Karpas-422 (cell line): ENCODE measurements around the gene PNPLA8. TPM values are rescaled to one million over a fixed set of nuclear protein-coding genes. Genes with fewer than 3 reads are reported as not detected.

ENCODE experiments used
- DNase-seq: peaks from one replicate; pipeline ENCODE4 v3.0.0-alpha.2; 2015
- H2AFZ ChIP-seq: fragments of 200-600 bp; sonication (generic); 2 replicates; pipeline ENCODE4 v1.6.1; 2014; ENCODE audit warnings: antibody characterized with exemption, low read length, mixed read lengths
- H3K27ac ChIP-seq: fragments of 200-600 bp; sonication (generic); 2 replicates; pipeline ENCODE4 v1.5.1; 2014; ENCODE audit warnings: mild to moderate bottlenecking, low read length, moderate library complexity
- H3K27me3 ChIP-seq: fragments of 200-600 bp; sonication (generic); 2 replicates; pipeline ENCODE4 v1.6.1; 2014; ENCODE audit warnings: low read length, mixed read lengths
- H3K36me3 ChIP-seq: fragments of 200-600 bp; sonication (generic); 2 replicates; pipeline ENCODE4 v1.6.1; 2014; ENCODE audit warnings: low read length, mixed read lengths; ENCODE audit not compliant: insufficient read depth
- H3K4me1 ChIP-seq: fragments of 200-600 bp; sonication (generic); 2 replicates; pipeline ENCODE4 v1.6.1; 2014; ENCODE audit warnings: mild to moderate bottlenecking, low read length, mixed read lengths
- H3K4me2 ChIP-seq: fragments of 200-600 bp; sonication (generic); 2 replicates; pipeline ENCODE4 v1.6.1; 2014; ENCODE audit warnings: low read length, low read depth, mild to moderate bottlenecking; ENCODE audit not compliant: poor library complexity, severe bottlenecking
- H3K4me3 ChIP-seq: fragments of 200-600 bp; sonication (generic); 2 replicates; pipeline ENCODE4 v1.5.1; 2014; ENCODE audit warnings: mild to moderate bottlenecking, antibody characterized with exemption, low read length, mixed read lengths
- H3K79me2 ChIP-seq: fragments of 200-600 bp; sonication (generic); 2 replicates; pipeline ENCODE4 v1.6.1; 2014; ENCODE audit warnings: mild to moderate bottlenecking, low read length, mixed read lengths
- H3K9ac ChIP-seq: fragments of 200-600 bp; sonication (generic); 2 replicates; pipeline ENCODE4 v1.6.0; 2014; ENCODE audit warnings: low read length
- H3K9me2 ChIP-seq: fragments of 200-600 bp; sonication (generic), shearing (Covaris generic); replicated peaks from 2 replicates; pipeline ENCODE4 v1.6.0; 2014; ENCODE audit warnings: mild to moderate bottlenecking, low read length, moderate library complexity; ENCODE audit not compliant: insufficient read depth
- H3K9me3 ChIP-seq: fragments of 300-700, 200-600 bp; sonication (generic); 2 replicates; pipeline ENCODE4 v1.6.1; 2014; ENCODE audit warnings: low read length, mixed read lengths
- H4K20me1 ChIP-seq: fragments of 200-600 bp; sonication (generic); 2 replicates; pipeline ENCODE4 v1.6.1; 2014; ENCODE audit warnings: mild to moderate bottlenecking, antibody characterized with exemption, low read length, low read depth; ENCODE audit not compliant: insufficient read depth
- total RNA-seq: library from RNA; depleted of rRNA; stranded (reverse); fragments of >200 nt; shearing (Covaris generic); gene quantifications from 2 replicates; pipeline ENCODE4 v1.2.3, GENCODE V29; 2014; ENCODE audit warnings: low replicate concordance

The PNPLA8 gene
- total RNA-seq, 1 experiment from 2014 or later: 41.0 TPM

- no peaks in the 10 kb centered on the region for H3K36me3 ChIP-seq
- H3K27me3 ChIP-seq: no peaks in the 10 kb centered on the region
- no peak overlapping the region for H3K4me3 ChIP-seq
- no peaks in the 10 kb centered on the region for H3K9me3 ChIP-seq
- H4K20me1 ChIP-seq: no peaks in the 10 kb centered on the region
- no peak overlapping the region for H3K9ac ChIP-seq
- no peaks in the 10 kb centered on the region for H3K9me2 ChIP-seq
- no peak overlapping the region for H2AFZ ChIP-seq
- no peak for DNase-seq
- no peaks in the 10 kb centered on the region for H3K79me2 ChIP-seq
- peak overlapping the region; percentile 67 for H3K4me2 ChIP-seq
- no peak overlapping the region for H3K27ac ChIP-seq
- H3K4me1 ChIP-seq: peaks cover 16% of the 10 kb centered on the region
These were observed 71.6 kb downstream of the PNPLA8 start for GRCh38 chr7:108454317-108454673.

DNA sequence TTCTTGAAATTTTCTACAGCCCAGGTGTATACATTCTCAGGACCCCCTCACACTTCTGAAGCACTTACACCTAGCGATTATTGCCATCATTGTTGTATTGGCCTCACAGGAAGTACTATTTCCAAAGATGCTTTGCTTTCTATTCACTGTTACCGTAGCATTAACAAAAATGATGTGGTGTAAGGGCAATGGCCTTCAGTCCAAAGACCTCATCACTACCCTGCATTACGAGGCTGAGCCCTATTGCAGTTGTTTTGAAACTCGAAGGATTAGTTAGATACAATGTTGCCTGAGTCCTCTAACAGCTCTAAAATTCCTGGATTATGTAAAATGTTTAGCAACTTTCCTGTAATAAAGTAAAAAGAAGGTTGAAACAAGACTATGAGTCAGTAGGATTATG is 72.6 kb downstream of the PNPLA8 start:
- H3K9me3 ChIP-seq: no peaks in the 10 kb centered on the region

GRCh38 chr7:108452707-108453106 is 73.2 kb downstream of the PNPLA8 start:
- Histone ChIP-seq H3K9me2 (no peaks in the 10 kb centered on the region), H4K20me1 (no peaks in the 10 kb centered on the region), H3K9ac (no peak overlapping the region), H2AFZ (no peak overlapping the region), H3K9me3 (no peaks in the 10 kb centered on the region), H3K4me2 (no peak overlapping the region), H3K27ac (no peak overlapping the region), H3K4me3 (no peak overlapping the region), H3K36me3 (no peaks in the 10 kb centered on the region), H3K4me1 (peaks cover 16% of the 10 kb centered on the region), H3K27me3 (no peaks in the 10 kb centered on the region), H3K79me2 (no peaks in the 10 kb centered on the region)
- DNase-seq: peak; percentile 71

More for the DNA sequence above, 72.6 kb downstream of the PNPLA8 start:
- Histone ChIP-seq H3K9me2 (no peaks in the 10 kb centered on the region), H3K27me3 (no peaks in the 10 kb centered on the region), H3K4me1 (peaks cover 16% of the 10 kb centered on the region), H2AFZ (no peak overlapping the region), H3K36me3 (no peaks in the 10 kb centered on the region), H3K9ac (no peak overlapping the region), H3K4me2 (no peak overlapping the region), H4K20me1 (no peaks in the 10 kb centered on the region), H3K79me2 (no peaks in the 10 kb centered on the region), H3K27ac (no peak overlapping the region), H3K4me3 (no peak overlapping the region)
- no peak for DNase-seq

DNA sequence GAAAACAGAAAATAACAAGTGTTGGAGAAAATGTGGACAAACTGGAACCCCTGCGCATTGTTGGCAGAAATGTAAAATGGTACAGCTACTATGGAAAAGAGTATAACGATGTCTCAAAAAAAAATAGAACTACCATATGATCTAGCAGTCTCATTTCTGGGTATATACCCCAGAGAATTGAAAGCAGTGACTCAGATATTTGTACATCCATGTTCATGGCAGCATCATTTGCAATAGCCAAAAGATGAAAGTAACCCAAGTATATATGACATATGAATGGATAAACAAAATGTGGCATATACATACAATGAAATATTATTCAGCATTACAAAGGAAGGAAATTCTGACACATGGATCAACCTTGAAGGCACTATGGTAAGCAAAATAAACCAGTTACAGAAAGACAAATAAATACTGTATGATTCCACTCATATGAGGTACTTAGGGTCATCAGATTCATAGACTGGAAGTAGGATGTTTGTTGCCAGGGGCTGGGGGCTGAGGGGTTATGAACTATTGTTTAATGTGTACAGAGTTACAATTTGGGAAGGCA is 74.6 kb downstream of the PNPLA8 start:
- no peaks in the 10 kb centered on the region for H4K20me1 ChIP-seq
- no peaks in the 10 kb centered on the region for H3K27me3 ChIP-seq
- no peak overlapping the region for H3K4me2 ChIP-seq
- H3K9me3 ChIP-seq: no peaks in the 10 kb centered on the region
- H3K36me3 ChIP-seq: no peaks in the 10 kb centered on the region
- H3K4me3 ChIP-seq: no peak overlapping the region
- no peak overlapping the region for H3K9ac ChIP-seq
- no peak overlapping the region for H3K27ac ChIP-seq
- no peaks in the 10 kb centered on the region for H3K9me2 ChIP-seq
- H3K4me1 ChIP-seq: peaks cover 16% of the 10 kb centered on the region
- H2AFZ ChIP-seq: no peak overlapping the region
- no peaks in the 10 kb centered on the region for H3K79me2 ChIP-seq
- no peak for DNase-seq

GRCh38 chr7:108450160-108450559 is 75.8 kb downstream of the PNPLA8 start:
- no peaks in the 10 kb centered on the region for H3K79me2 ChIP-seq
- H3K27me3 ChIP-seq: no peaks in the 10 kb centered on the region
- no peaks in the 10 kb centered on the region for H4K20me1 ChIP-seq
- no peaks in the 10 kb centered on the region for H3K36me3 ChIP-seq
- no peaks in the 10 kb centered on the region for H3K9me2 ChIP-seq
- H3K4me1 ChIP-seq: peaks cover 6% of the 10 kb centered on the region
- DNase-seq: no peak
- H3K27ac ChIP-seq: no peak overlapping the region
- H3K4me3 ChIP-seq: no peak overlapping the region
- H3K9ac ChIP-seq: no peak overlapping the region
- no peak overlapping the region for H2AFZ ChIP-seq
- no peak overlapping the region for H3K4me2 ChIP-seq
- H3K9me3 ChIP-seq: no peaks in the 10 kb centered on the region

- Histone ChIP-seq H3K27ac (no peak overlapping the region), H3K36me3 (no peaks in the 10 kb centered on the region), H2AFZ (no peak overlapping the region), H3K4me3 (no peak overlapping the region), H3K79me2 (no peaks in the 10 kb centered on the region), H3K4me2 (no peak overlapping the region), H3K4me1 (no peaks in the 10 kb centered on the region; the same call in 1 of the 2 replicates), H4K20me1 (no peaks in the 10 kb centered on the region), H3K9me3 (no peaks in the 10 kb centered on the region), H3K27me3 (no peaks in the 10 kb centered on the region), H3K9ac (no peak overlapping the region), H3K9me2 (no peaks in the 10 kb centered on the region)
- DNase-seq: no peak
These were observed 76.4 kb downstream of the PNPLA8 start for GRCh38 chr7:108449521-108449920.

GRCh38 chr7:108448584-108449505 is 77.1 kb downstream of the PNPLA8 start:
- no peaks in the 10 kb centered on the region for H4K20me1 ChIP-seq
- H3K27me3 ChIP-seq: no peaks in the 10 kb centered on the region
- no peak overlapping the region for H3K4me3 ChIP-seq
- no peak overlapping the region for H3K4me2 ChIP-seq
- H3K4me1 ChIP-seq: no peaks in the 10 kb centered on the region
- DNase-seq: no peak
- H3K79me2 ChIP-seq: no peaks in the 10 kb centered on the region
- no peak overlapping the region for H3K27ac ChIP-seq
- no peaks in the 10 kb centered on the region for H3K9me3 ChIP-seq
- no peak overlapping the region for H2AFZ ChIP-seq
- no peaks in the 10 kb centered on the region for H3K9me2 ChIP-seq
- no peaks in the 10 kb centered on the region for H3K36me3 ChIP-seq
- no peak overlapping the region for H3K9ac ChIP-seq

- H3K27ac ChIP-seq: no peak overlapping the region
- no peaks in the 10 kb centered on the region for H3K79me2 ChIP-seq
- no peak overlapping the region for H3K4me3 ChIP-seq
- no peaks in the 10 kb centered on the region for H3K27me3 ChIP-seq
- H4K20me1 ChIP-seq: no peaks in the 10 kb centered on the region
- H3K4me2 ChIP-seq: no peak overlapping the region
- H3K9me2 ChIP-seq: no peaks in the 10 kb centered on the region
- H3K4me1 ChIP-seq: no peaks in the 10 kb centered on the region
- H3K9me3 ChIP-seq: no peaks in the 10 kb centered on the region
- no peak overlapping the region for H2AFZ ChIP-seq
- DNase-seq: no peak
- no peaks in the 10 kb centered on the region for H3K36me3 ChIP-seq
- H3K9ac ChIP-seq: no peak overlapping the region
These were observed 83.8 kb downstream of the PNPLA8 start for GRCh38 chr7:108442039-108442568.
